ENCODE measurements around the gene ATP6AP1. TPM values are rescaled to one million over a fixed set of nuclear protein-coding genes. Genes with fewer than 3 reads are reported as not detected.

The ATP6AP1 gene
- total and polyA plus RNA-seq, 2 donors (not counting 1 experiment from before 2014, with no cell fraction given): 59.8 to 89.7 TPM

- no peaks in the 10 kb centered on the region for H3K4me1 ChIP-seq (ENCODE audit: control insufficient read depth, extremely low read depth, insufficient read depth, low read length)
- no peak overlapping the region for H3K4me3 ChIP-seq (replicated peaks in 1 of 4; ENCODE audit: control extremely low read depth in 1 of 4, insufficient read depth in 1 of 4, low read depth in 3 of 4, low read length in 4 of 4)
- no peaks in the 10 kb centered on the region for H3K36me3 ChIP-seq (ENCODE audit: control insufficient read depth, insufficient read depth, low read length)
- no peak overlapping the region for H3K4me2 ChIP-seq (ENCODE audit: extremely low read depth, insufficient read depth, low read length)
- H3K27me3 ChIP-seq (ENCODE audit: control insufficient read depth, insufficient read depth, low read length): no peaks in the 10 kb centered on the region
- no peaks in the 10 kb centered on the region for H3K79me2 ChIP-seq (ENCODE audit: control insufficient read depth, insufficient read depth, low read length)
- H3K9me3 ChIP-seq (ENCODE audit: control insufficient read depth, insufficient read depth, low read depth, low read length): no peaks in the 10 kb centered on the region
- no peak for DNase-seq (ENCODE audit: low read depth in 2 of 2)
- H3K27ac ChIP-seq (ENCODE audit: insufficient read depth, low read length): no peak overlapping the region
- no peak for TF ChIP-seq EZH2 (IDR thresholded peaks at IDR 0.05; ENCODE audit: low read length, missing control alignments)
- no peak for TF ChIP-seq CTCF (conservative IDR thresholded peaks at IDR 0.05 in 1 of 2, IDR thresholded peaks at IDR 0.05 in 1 of 2; ENCODE audit: low read depth in 1 of 2, low read length in 2 of 2)
- no peak overlapping the region for H2AFZ ChIP-seq (ENCODE audit: low read length)
- no peaks in the 10 kb centered on the region for H4K20me1 ChIP-seq (ENCODE audit: control insufficient read depth, extremely low read depth, insufficient read depth, low read length)
- H3K9ac ChIP-seq (ENCODE audit: insufficient read depth, low read length): no peak overlapping the region
Observed at GRCh38 chrX:154481911-154482601, 53.6 kb downstream of the ATP6AP1 start.

- Histone ChIP-seq H3K27me3 (ENCODE audit: control insufficient read depth, insufficient read depth, low read length) (no peaks in the 10 kb centered on the region), H3K4me2 (ENCODE audit: extremely low read depth, insufficient read depth, low read length) (no peak overlapping the region), H3K4me1 (ENCODE audit: control insufficient read depth, extremely low read depth, insufficient read depth, low read length) (no peaks in the 10 kb centered on the region), H3K36me3 (ENCODE audit: control insufficient read depth, insufficient read depth, low read length) (no peaks in the 10 kb centered on the region), H3K9me3 (ENCODE audit: control insufficient read depth, insufficient read depth, low read depth, low read length) (no peaks in the 10 kb centered on the region), H3K27ac (ENCODE audit: insufficient read depth, low read length) (no peak overlapping the region), H3K4me3 (replicated peaks in 1 of 4; ENCODE audit: control extremely low read depth in 1 of 4, insufficient read depth in 1 of 4, low read depth in 3 of 4, low read length in 4 of 4) (no peak overlapping the region), H3K9ac (ENCODE audit: insufficient read depth, low read length) (no peak overlapping the region), H2AFZ (ENCODE audit: low read length) (no peak overlapping the region), H3K79me2 (ENCODE audit: control insufficient read depth, insufficient read depth, low read length) (no peaks in the 10 kb centered on the region), H4K20me1 (ENCODE audit: control insufficient read depth, extremely low read depth, insufficient read depth, low read length) (no peaks in the 10 kb centered on the region)
- TF ChIP-seq CTCF (conservative IDR thresholded peaks at IDR 0.05 in 1 of 2, IDR thresholded peaks at IDR 0.05 in 1 of 2; ENCODE audit: low read depth in 1 of 2, low read length in 2 of 2) (no peak), EZH2 (IDR thresholded peaks at IDR 0.05; ENCODE audit: low read length, missing control alignments) (no peak)
- no peak for DNase-seq (ENCODE audit: low read depth in 2 of 2)
Observed at GRCh38 chrX:154482786-154483185, 54.3 kb downstream of the ATP6AP1 start.

- TF ChIP-seq EZH2 (IDR thresholded peaks at IDR 0.05; ENCODE audit: low read length, missing control alignments) (no peak), CTCF (conservative IDR thresholded peaks at IDR 0.05 in 1 of 2, IDR thresholded peaks at IDR 0.05 in 1 of 2; ENCODE audit: low read depth in 1 of 2, low read length in 2 of 2) (no peak)
- no peaks in the 10 kb centered on the region for H3K27me3 ChIP-seq (ENCODE audit: control insufficient read depth, insufficient read depth, low read length)
- H2AFZ ChIP-seq (ENCODE audit: low read length): no peak overlapping the region
Observed at GRCh38 chrX:154483325-154483724, 54.8 kb downstream of the ATP6AP1 start.

More at GRCh38 chrX:154483325-154483724, 54.8 kb downstream of the ATP6AP1 start:
- Histone ChIP-seq H3K79me2 (ENCODE audit: control insufficient read depth, insufficient read depth, low read length) (no peaks in the 10 kb centered on the region), H3K36me3 (ENCODE audit: control insufficient read depth, insufficient read depth, low read length) (peaks cover 1% of the 10 kb centered on the region), H3K4me1 (ENCODE audit: control insufficient read depth, extremely low read depth, insufficient read depth, low read length) (no peaks in the 10 kb centered on the region), H3K4me3 (replicated peaks in 1 of 4; ENCODE audit: control extremely low read depth in 1 of 4, insufficient read depth in 1 of 4, low read depth in 3 of 4, low read length in 4 of 4) (no peak overlapping the region), H3K9me3 (ENCODE audit: control insufficient read depth, insufficient read depth, low read depth, low read length) (no peaks in the 10 kb centered on the region), H3K9ac (ENCODE audit: insufficient read depth, low read length) (no peak overlapping the region), H4K20me1 (ENCODE audit: control insufficient read depth, extremely low read depth, insufficient read depth, low read length) (no peaks in the 10 kb centered on the region), H3K27ac (ENCODE audit: insufficient read depth, low read length) (no peak overlapping the region), H3K4me2 (ENCODE audit: extremely low read depth, insufficient read depth, low read length) (no peak overlapping the region)
- DNase-seq (ENCODE audit: low read depth in 2 of 2): no peak
